GM12891 (cell line): ENCODE measurements around the gene FRMPD3.

Experiments
- PAX5 ChIP-seq: IDR thresholded peaks from 2 replicates; pipeline ENCODE4 v1.6.1; 2011; ENCODE audit warnings: low read length, moderate library complexity, mild to moderate bottlenecking; ENCODE audit not compliant: insufficient read depth, severe bottlenecking
- POLR2A ChIP-seq: IDR thresholded peaks from 2 replicates; pipeline ENCODE4 v1.6.1; 2011; ENCODE audit warnings: low read depth, low read length, control low read depth
- POLR2AphosphoS5 ChIP-seq: IDR thresholded peaks from 2 replicates; pipeline ENCODE4 v1.6.1; 2011; ENCODE audit warnings: low read depth, low read length, control low read depth
- POU2F2 ChIP-seq: IDR thresholded peaks from 2 replicates; pipeline ENCODE4 v1.6.1; 2011; ENCODE audit warnings: low read depth, mild to moderate bottlenecking, control low read depth, low read length, moderate library complexity
- SPI1 ChIP-seq: IDR thresholded peaks from 2 replicates; pipeline ENCODE4 v1.6.1; 2011; ENCODE audit warnings: low read depth, low read length, control low read depth
- TAF1 ChIP-seq: IDR thresholded peaks from 2 replicates; pipeline ENCODE4 v1.6.1; 2011; ENCODE audit warnings: low read depth, low read length, control low read depth

- no peak for TF ChIP-seq POLR2A
- no peak for TF ChIP-seq TAF1
- no peak for TF ChIP-seq POLR2AphosphoS5
- no peak for TF ChIP-seq SPI1
- TF ChIP-seq PAX5, result no peak
- no peak for TF ChIP-seq POU2F2
Measured at GRCh38 chrX:107485013-107485412, 35.6 kb downstream of the FRMPD3 start.
